HG03175 (cell line): ENCODE measurements around the gene ZBTB7C.
A peak's percentile ranks its signal among the peaks of the same experiment; 100 is the strongest.

ENCODE experiments used
- ATAC-seq: cut with Tn5 transposase; IDR thresholded peaks from one replicate; pipeline ENCODE4 v1.9.1; 2021; ENCODE audit warnings: mild to moderate bottlenecking, moderate library complexity; ENCODE audit not compliant: unreplicated experiment

The ZBTB7C gene

GRCh38 chr18:48011926-48012465 is 397.2 kb downstream of the ZBTB7C start:
- ATAC-seq, result no peak

DNA sequence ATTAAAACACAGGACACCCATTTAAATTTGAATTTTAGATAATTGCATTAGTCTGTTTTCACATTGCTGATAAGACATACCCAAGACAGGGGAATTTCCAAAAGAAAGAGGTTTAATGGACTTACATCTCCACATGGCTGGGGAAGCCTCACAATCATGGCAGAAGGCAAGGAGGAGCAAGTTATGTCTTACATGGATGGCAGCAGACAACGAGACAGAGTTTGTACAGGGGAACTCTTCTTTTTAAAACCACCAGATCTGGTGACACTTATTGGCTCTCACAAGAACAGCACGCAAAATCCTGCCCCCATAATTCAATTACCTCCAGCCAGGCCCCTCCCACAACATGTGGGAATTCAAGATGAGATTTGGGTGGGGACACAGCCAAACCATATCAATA is 398.9 kb downstream of the ZBTB7C start:
- ATAC-seq, result no peak

GRCh38 chr18:48009116-48009745 is 400.0 kb downstream of the ZBTB7C start:
- ATAC-seq, result no peak

DNA sequence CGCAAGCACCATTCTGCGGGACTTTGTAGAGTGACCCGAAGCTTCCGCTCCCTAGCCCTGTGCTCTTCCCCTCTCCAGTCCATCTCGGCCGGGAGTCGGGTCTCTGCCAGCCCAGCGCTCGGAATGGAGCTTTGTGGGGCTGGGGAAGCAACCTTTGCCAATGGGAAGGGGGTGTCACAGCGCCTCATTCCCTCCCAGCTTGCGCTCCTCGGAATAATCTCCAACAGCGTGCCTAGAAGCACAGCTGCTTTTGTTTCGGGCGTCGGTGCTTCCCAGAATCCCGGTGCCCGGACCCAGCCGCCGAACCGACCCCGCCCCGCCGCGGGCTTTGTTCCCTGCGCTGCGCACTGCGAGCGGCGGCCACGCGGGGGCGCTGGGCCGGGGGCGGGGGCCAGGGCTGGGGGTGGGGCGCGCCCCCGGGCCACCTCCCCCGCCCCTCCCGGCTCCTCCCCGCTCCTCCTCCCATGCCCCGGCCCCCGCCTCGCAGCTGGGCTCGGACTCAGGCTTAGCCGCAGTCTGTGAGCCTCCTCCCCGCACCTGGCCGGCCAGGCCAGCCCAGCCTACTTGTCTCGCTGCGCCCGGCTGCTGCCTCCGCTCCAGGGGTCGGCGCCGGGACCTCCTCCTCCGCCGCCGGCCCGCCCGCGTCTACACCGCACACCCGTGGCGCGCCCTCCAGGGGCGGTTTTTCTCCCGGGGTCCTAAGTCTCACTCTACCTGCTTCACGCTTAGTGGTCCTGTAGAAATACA is 401.1 kb downstream of the ZBTB7C start:
- peak; percentile 59 for ATAC-seq

GRCh38 chr18:48007381-48007780 is 401.8 kb downstream of the ZBTB7C start:
- ATAC-seq, result no peak

DNA sequence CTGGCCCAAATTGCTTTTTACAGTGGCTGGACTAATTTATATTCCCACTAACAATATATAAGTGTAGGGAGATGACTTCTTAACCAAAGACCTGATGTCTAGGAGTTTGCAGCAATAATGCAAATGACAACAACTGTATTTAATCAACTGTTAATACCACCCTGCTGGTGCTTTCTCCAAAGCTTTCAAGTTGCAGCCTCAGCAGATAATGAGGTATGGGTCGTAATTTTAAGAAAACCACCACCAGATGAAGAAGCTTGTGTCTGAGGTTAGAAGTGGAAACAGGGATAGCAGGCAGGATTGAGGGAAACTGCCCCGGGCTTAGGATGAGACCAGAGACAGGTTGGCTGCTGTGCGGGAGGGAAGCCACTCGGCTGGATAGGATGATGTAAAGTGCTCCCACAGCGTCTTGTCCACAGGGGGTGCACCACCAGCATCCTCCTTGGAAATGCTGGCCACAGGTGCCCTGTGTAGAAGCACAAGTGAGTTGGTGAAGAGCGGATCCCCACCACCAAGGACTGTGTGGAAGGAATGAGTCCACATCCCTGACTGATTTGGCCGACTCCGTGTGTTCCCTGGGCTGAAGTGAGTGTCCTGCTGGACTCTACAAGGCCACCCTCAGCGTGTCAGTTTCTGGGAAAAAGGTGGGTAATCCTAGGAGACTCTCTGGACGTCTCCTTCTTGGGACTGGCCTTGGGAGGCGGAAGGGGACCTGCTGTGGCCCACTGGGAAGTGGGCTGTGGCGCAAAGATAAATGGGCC is 402.6 kb downstream of the ZBTB7C start:
- ATAC-seq, result no peak

DNA sequence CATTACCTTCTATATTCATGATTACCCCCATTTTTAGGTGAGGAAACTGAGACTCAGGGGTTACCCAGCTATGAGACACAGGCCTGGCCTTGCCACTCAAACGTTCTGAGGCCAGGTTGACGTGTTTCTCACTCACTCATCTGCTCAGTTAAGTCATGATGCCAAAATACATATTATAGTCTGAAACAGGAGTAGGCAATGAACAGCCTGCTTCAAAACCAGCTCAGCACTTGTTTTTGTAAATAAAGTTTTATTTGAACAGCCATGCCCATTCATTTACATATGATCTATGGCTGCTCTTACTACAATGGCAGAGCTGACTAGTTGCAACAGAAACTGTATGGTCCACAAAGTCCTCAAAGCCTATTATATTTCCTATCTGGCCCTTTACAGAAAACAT is 404.6 kb downstream of the ZBTB7C start:
- no peak for ATAC-seq

DNA sequence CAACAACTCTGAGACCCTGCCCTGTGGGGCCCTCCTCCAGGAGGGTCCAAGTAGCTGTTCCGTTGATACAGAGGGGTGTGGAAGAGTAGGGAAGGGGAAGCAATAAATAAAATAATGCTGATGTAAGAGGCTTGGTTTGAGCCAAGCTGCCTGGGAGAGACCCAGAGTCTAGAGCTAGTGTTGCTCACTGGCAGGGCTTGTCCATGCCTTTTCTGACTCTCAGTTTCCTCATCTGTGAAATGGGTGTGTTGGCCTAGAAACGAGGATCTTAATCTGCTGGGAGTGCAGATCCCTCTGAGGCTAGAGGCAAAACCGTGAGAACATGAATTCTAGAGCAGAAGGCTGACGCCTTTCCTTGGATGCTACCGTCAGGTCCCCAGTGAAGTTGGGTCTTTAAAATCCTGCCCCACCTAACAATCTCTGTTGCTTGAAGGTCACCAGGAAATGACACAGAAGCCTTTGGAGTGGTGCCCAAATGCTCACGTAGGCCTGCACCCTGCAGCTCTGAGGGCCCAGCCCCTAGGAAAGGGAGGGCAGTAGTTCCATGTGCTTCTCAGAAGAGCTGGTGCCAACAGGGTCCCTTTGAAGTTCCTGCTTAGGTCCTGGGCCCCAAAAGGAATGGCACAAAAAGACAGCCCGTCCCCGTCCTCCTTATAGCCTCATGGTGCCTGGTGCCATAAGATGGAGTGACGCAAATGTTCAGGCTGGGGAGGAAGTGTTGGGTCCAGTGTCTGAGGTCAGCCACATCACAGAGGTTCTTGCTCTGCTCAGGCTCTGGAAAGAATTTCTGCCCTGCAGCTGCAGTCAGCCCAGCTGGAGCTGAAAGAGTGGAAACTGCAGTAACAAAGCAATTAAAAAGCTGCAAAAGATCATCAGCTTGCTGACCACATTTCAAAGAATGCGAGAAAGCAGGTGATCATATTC is 405.5 kb downstream of the ZBTB7C start:
- ATAC-seq, result no peak

- ATAC-seq, result no peak
Observed at GRCh38 chr18:48002933-48003365, 406.2 kb downstream of the ZBTB7C start.

DNA sequence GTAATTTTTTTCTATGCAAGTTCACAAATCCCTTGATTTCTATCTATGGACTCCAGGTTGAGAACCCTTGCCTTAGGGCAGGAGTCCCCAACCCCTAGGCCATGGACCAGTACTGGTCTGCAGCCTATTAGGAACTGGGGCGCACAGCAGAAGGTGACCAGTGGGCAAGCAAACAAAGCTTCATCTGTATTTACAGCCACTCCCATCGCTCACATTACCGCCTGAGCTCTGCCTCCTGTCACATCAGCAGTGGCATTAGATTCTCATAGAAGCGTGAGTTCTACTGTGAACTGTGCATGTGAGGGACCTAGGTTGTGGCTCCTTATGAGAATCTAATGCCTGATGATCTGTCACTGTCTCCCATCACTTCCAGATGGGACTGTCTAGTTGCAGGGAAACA is 408.5 kb downstream of the ZBTB7C start:
- no peak for ATAC-seq

GRCh38 chr18:47999801-48000248 is 409.4 kb downstream of the ZBTB7C start:
- no peak for ATAC-seq

DNA sequence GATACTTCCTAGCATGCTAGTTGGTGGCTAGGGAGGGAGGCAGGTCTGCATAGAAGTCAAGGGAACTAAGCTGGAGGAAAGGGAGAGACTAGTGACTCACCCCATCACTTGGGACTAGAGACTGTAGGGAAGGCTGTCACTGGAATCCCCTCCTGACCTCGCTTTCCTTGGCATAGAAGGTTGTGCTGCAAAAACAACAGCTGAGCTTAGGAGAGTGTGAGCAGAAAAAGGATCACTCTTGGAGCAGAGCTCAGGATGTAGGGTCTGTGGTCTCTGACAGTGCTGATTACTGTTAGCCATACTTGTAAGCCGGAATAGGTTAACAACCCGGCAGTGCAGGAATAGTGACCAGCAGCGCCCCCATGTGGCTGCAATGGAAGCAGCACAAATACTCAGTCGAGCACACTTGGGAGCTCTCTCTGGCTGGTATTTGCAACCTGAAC is 411.8 kb downstream of the ZBTB7C start:
- ATAC-seq, result no peak

- no peak for ATAC-seq
Observed at GRCh38 chr18:47996091-47996541, 413.1 kb downstream of the ZBTB7C start.

- no peak for ATAC-seq
Observed at GRCh38 chr18:47995654-47996053, 413.5 kb downstream of the ZBTB7C start.

GRCh38 chr18:47993409-47993808 is 415.8 kb downstream of the ZBTB7C start:
- no peak for ATAC-seq

DNA sequence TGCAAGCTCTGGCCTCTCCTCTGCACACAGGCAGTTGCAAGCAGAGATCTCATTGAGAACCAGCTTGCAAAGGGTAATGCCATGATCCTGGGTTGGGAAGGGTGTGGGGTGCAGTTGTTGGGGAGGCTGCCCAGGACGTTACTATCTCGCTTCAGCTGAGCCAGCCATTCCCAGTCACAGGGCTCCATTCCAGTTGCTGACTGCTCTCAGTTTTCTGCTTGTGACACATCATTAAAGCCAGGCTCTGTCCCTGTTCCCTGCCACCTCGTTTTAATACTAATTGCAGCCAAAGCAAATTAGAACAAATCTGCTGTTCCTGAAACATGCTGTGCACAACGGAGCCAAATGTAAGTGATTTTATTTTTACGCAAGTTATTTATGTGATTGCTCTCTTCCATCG is 416.2 kb downstream of the ZBTB7C start:
- ATAC-seq, result no peak

- ATAC-seq, result no peak
Observed at GRCh38 chr18:47992266-47992665, 416.9 kb downstream of the ZBTB7C start.

DNA sequence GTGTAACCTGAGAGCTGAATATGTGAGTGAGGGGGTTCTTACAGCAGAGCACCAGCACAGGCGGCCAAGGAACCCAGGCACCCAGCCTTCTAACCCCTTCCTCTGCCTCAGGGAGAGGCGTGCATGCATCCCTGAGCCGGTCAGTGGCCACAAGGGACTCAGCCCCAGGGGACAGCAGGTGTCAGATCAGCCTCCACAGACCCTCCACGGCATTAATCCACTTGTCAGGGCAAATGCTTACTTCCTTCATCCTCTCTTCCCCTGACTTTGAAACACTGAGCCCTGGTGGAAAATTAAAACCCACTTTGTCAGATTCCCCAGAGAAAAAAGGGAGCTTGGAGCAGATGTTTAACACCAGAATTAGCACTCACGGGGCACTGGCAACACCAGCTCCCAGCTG is 418.2 kb downstream of the ZBTB7C start:
- ATAC-seq, result no peak

GRCh38 chr18:47987388-47987699 is 421.8 kb downstream of the ZBTB7C start:
- ATAC-seq, result no peak

GRCh38 chr18:47986620-47987387 is 422.4 kb downstream of the ZBTB7C start:
- ATAC-seq, result no peak
